GM19025 (cell line): ENCODE results near the gene SPON1.
"Not testable (repeated sequence)": the region's sequence is repeated elsewhere in the genome, so short reads cannot be mapped to it uniquely, and the experiment has no call there.

Experiments
- ATAC-seq: cut with Tn5 transposase; IDR thresholded peaks from one replicate; pipeline ENCODE4 v1.9.1; 2021; ENCODE audit warnings: mild to moderate bottlenecking, low read depth, moderate library complexity; ENCODE audit not compliant: unreplicated experiment

SPON1 gene

DNA sequence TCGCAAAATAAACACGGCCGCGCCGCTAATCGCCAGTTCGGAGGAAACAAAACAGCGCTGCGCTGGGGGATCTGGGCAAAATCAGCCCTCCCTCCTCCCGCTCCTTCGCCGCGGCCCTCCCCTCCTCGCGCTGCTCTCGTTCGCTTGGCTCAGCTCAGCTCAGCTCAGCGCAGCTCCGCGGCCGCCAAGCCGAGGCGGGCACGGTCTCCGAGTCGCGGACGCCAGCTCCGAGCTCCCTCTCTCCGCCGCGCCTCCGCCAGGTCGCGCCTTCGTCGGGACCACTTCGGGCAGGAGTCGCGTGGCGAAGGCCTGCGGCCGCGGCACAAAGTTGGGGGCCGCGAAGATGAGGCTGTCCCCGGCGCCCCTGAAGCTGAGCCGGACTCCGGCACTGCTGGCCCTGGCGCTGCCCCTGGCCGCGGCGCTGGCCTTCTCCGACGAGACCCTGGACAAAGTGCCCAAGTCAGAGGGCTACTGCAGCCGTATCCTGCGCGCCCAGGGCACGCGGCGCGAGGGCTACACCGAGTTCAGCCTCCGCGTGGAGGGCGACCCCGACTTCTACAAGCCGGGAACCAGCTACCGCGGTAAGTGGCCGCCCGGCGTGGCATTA lies at the start of gene SPON1:
SPON1 (plus strand) TSS at position 162 of the 607 bp plus-strand sequence; CDS start at position 344, 182 bp downstream.
- no peak for ATAC-seq

DNA sequence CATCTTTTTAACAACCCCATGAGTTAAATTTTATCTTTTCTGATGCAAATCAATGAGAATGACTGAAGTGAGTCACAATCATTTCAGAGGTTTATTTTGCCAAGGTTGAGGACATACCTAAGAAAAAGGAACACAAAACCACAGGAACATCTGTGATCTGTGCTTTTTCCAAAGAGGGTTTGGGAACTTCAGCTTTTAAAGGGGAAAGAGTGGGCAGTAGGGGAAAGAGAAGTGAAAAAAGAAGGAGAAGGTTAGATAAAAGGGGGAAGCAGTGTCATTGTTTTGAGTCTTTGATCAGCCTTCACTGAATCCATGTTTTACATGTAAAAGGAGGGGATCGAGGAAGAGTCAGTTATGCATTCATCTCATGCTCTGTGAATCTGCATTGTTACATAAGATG lies 45.3 kb upstream of the SPON1 start:
- no peak for ATAC-seq

DNA sequence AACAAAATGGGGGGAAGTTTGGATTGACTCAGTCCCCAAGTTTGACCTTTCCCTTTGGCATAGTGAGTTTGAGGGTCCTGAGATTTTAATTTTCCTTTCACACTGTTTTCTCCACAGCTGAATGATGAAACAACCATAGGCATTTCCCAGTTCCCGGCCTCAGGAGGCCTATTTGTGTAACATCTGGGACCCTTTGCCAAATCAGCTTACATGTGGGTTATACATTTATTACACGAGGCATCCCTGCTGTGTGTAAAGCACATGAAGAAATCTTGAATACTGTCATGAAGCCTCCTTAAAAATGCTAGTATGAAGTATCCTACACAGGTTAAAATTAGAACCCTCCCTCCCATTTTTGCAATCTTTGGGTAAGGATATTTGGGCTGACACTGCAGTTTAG lies 44.6 kb upstream of the SPON1 start:
- ATAC-seq, result no peak

DNA sequence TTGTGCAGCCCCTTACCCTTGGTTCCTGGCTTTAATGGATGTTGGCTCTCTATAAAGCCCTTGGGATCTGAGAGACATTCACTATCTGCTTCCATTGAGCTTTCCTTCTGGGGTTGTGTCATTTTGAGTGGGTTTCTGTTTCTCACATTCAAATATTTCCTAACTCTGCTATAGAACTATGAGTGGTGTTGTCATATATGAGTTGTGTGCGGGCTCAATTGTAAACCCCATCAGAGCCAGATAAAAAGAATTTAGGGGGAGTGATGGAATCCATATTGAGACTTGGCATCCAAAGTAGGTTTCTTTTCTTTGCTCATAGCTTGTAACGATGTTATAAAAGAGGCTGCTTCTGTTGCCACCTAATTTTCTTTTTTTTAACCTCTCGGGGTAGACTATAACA lies 41.8 kb upstream of the SPON1 start:
- ATAC-seq, result no peak

DNA sequence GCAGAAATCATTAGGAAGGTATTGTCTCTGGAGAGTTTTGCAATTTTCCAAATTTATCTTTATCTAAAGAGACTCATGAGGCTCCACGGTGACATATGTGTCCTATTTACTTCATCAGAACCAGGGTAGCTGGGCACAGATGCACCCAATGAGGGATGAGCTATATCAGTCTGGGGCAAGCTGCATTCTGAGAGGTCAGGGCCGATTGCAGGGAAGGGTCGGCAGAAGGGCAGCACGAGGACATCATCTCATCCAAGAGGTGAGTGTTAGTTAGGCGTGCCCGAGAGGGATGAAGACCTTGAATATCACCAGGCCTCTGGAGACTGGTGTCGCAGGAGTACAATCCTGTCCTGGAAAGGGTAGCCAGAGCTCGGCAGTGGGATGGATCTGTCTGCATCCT lies 41.0 kb upstream of the SPON1 start:
- ATAC-seq, result no peak

DNA sequence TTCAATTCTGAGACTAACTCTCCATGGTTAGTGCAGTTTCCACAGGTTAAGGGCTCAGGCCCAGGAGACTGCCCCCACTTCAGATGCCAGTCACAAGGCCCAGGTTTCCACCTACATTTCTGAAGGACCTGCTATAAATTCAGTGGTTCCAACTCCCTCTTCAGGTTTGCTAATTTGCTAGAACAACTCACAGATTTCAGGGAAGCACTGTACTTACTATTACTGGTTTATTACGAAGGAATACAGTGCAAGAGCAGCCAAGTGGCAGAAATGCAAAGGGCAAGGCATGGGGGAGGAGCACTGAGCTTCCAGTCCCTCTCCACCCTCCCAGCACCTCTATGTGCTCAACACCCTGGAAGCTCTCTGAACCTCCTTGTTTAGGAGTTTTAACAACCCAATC lies 39.3 kb upstream of the SPON1 start:
- ATAC-seq, result no peak

DNA sequence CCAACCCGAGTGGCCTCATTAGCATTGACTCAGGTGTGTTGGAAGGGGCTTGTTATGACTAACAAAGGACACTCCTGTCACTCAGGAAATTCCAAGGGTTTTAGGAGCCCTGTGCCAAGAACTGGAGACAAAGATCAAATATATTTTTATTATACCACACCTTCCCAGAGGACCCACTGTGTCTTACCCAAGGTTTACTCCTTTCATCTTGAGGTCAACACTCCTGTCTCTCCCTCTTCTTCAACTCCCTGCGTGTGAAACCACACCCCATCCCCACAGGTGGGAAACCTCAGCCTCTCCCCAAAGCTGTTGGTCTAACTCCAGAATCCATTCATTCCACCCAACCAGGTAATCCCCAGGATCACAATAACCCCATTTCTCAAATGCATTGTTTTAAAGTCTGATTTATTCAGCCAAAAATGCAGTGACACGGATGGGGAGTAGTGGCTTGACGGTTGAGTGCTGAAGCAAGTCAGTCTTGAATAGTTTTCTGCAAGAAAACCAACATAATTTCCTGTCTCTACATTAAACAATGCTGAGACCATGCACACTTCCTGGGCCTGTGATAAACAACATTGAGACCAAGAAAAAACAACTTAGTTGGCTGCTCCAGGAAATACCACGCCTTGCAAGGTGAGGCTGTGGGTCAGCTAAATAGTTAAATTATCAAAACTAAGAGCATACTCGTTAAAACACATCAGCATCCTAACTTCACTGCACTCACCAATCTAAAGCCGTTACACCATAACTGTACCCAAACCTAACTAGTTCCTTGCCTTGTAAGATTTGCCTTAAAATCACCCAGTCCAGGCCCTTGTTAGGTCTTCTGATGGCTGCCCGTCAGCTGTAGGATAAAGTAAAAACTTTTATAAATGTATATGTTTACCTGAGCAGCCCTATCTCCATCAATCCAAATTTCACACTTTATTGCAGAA lies 38.5 kb upstream of the SPON1 start:
- ATAC-seq, result no peak

DNA sequence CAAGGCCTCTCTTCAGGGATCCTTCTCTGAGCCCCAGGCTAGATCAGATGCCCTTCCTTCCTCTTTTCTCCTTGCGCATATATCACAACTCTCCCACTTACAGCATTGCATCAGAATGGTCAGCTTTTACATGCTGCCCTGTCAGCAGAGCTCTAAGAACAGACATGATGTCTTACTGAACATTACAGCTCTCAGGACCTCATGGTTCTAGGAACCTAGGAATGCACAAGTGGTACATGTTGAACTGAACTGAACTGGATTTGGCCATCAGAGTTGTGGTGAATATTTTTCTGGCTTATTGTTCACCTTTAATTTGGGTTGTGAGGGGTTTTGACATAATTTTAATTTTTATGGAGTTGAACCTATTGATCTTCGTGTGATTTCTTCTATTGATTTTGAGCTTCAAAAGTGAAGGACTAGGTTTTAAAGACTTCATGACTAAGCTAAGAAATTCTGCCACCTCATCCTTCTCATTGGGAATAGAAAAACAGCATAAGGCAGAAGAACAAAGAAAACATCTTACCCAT lies 37.7 kb upstream of the SPON1 start:
- no peak for ATAC-seq

DNA sequence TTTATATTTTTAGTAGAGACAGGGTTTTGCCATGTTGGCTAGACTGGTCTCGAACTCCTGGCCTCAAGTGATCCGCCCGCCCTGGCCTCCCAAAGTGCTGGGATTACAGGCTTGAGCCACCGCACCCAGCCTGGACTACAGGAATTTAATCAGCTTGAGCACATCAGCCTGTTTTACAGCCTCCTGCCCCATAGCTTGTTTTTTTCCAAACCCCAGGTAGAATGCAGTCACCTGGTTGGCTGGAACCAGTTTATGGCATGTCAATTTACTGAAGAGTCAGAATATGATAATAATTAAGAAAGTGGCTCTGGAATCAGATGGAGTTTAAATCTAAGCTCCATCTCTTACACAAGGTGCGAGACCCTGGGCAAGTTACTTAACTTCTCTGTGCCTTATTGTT lies 36.2 kb upstream of the SPON1 start:
- not testable (repeated sequence) for ATAC-seq

DNA sequence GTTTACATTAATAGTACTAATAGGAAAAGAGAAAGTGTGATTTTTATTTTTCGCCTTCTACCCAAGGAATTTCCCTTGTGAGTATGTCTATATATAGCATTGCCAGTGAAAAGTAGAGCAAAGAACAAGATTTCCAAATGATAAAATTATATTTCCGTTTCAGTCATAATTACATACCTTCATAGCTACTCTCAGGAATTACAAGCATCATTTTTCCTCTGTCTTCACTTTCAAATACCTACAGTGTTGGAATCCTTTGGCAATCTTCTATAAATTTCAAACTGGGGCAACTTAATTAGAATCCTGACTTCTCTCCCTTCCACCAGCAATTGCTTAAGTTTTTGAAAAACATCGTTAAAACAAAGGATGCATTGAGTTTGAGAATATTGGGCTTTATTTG lies 35.5 kb upstream of the SPON1 start:
- ATAC-seq, result no peak

DNA sequence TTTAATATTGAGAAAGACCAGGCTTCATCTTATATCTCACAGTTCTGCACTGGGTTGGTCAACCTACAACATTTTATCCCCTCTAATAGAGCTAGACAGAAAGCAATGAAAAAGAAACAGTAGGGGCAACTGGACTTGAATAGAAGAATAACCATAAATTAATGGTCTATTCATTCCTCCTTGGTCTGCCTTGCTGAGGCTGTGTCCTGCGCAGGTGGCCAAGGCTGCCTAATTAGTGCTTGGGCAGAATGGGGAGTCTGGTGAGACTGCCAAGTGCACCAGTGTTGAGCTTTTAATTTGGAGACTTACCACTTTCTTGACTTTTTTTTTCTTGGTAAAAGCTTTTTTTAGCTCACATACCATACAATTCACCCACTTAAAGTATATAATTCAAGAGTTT lies 35.0 kb upstream of the SPON1 start:
- ATAC-seq, result no peak

DNA sequence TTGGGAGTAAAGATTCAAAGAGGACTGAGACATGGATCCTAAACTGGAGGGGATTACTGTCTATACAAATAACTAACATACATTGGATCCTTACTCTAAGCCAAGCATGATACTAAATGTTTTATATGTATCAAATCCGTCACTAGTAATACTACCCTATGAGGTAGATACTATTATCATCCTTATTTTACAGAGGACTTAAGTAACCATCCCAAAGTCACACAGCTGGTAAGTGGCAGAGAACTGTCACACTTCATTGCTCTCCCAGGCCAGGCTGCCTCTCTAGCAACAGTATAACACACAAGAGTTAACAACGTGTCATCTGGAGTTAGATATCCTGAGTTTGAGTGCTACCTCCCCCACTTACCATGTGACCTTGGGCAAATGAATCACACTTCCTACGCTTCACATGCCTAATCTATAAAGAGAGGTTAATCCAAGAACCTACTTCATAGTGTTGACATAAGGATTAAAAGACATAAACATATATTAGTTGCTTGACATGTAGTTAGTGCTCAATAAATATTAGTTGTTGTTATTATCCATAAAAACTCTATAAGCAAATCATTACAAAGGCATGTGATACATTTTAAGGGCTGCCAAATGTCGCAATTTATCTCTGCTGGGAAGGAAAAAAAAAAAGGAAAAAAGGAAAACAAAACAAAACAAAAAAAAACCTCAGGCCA lies 33.8 kb upstream of the SPON1 start:
- ATAC-seq, result no peak

DNA sequence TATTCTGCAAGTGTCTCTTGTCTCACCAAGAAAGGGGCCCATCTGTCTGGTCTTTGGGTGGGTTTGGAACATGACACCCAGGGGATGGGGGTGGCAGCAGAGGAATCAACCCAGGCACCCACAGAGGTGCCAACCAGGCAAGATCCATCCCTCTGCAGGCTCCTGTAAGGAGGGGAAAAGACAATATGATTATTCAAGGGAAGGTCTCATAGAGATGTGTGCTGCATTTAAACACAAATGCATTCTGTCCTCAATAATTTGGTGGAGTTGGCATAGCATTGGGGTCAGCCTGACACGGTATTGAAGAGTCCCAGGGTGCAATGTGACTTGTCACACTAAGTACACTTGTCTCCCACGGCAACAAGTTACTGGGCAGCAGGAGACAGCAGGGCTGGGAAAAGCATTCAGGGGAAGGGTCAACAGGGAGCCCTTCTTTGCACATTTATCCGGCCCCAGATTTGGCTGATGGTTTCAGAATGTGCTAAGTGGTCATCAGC lies 33.1 kb upstream of the SPON1 start:
- no peak for ATAC-seq

DNA sequence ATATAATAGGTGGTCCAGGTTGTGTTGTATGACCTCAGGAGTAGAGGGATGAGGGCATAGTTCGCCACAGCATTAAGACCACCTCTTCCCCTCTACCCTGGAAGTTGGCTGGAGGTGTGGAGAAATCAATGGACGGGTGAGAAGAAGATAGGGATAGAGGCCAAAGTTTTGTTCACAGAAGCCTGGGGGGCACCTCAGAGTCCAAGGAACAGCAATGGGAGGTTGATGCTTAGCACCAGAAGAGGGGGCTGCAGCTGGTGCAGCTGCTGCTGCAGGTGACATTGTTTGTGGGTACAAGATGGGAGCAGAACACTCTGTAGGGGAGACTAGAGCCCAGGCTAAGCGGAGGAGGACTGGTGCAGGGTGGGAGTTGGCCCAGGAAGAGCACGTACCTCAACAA lies 31.2 kb upstream of the SPON1 start:
- no peak for ATAC-seq

DNA sequence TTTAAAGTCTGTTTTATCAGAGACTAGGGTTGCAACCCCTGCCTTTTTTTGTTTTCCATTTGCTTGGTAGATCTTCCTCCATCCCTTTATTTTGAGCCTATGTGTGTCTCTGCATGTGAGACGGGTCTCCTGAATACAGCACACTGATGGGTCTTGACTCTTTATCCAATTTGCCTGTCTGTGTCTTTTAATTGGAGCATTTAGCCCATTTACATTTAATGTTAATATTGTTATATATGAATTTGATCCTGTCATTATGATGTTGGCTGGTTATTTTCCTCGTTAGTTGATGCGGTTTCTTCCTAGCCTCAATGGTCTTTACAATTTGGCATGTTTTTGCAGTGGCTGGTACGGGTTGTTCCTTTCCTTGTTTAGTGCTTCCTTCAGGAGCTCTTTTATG lies 25.4 kb upstream of the SPON1 start:
- not testable (repeated sequence) for ATAC-seq

DNA sequence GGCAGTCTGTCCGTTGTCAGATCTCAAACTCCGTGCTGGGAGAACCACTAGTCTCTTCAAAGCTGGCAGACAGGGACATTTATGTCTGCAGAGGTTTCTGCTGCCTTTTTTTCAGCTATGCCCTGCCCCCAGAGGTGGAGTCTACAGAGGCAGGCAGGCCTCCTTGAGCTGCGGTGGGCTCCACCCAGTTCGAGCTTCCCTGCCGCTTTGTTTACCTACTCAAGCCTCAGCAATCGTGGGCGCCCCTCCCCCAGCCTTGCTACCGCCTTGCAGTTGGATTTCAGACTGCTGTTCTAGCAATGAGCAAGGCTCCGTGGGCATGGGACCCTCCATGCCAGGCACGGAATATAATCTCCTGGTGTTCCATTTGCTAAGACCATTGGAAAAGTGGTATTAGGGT lies 23.7 kb upstream of the SPON1 start:
- ATAC-seq, result not testable (repeated sequence)

DNA sequence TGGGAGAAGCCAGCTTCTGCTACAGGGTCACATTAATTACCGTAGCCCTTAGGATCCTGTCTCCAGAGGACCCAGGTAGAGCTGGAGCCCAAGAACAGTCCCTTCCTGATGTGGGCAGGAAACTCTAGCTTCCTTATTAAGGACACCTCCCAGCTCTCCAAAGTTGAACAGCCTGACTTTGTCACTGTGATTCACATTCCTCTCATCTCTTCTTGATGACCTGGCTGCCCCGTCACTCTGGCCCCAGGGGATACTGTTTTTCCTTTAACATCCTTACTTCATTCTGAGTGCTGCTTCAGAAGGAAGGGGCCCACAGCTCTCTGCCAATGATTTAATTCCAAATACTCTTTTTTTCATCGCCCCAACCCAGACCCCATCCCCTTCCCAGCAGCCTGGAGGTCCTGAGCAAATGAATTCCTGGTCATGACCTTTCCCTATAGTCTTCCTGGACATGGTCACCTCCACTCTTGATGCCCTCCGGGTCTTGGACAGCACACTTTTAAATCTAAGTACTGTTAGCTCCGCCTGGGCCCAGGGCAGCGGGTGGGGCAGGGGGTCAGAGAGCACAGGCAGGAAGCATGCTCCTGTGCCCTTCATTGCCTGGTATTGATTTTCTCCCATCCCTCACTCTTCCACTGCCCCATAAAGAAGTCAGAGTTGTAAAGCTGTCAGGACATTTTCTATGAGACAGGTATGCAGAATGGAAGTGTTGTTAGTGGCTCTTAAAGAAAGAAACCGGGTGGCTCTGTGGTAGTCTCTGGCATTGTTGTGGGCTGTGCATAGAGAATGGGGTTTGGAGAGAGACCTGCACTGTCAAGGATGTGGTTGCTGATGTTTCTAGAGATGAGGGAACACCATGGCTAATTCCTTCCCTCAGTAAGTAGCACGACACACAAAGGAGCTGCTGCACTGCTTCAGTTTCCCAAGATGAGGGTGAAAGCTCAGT lies 22.3 kb upstream of the SPON1 start:
- ATAC-seq, result no peak

DNA sequence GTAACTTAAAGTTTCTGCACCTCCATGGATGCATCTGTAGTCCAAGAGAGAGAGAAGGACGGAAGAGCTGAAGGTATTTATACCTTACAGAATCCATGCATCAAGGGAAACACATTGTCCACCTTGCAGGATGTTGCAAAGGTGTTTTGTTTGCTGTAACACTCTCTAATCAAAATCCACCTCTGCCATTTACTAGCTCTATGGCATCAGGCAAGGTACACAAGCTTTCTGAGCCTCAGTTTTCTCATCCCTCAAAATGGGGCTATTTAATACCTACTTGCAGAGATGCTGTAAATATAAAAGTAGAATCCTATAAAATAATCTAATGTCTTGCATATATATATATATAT lies 21.6 kb upstream of the SPON1 start:
- no peak for ATAC-seq

DNA sequence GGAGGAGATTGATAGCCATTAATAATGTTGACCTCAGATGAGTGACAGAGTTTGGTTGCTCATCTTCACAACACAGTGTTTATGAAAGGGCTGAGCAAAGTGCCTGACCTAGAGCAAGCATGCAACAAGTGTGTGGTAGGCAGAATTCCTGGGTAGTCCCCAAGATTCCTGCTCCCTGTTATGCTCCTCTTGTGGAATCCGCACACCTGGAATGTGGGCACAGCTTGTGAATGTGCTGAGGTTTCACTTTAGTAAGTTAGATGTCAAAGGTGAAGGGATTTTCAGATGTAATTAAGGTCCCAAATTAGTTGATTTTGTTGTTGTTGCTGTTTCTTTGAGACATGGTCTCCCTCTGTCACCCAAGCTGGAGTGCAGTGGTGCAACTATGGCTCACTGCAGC lies 20.7 kb upstream of the SPON1 start:
- ATAC-seq, result no peak

DNA sequence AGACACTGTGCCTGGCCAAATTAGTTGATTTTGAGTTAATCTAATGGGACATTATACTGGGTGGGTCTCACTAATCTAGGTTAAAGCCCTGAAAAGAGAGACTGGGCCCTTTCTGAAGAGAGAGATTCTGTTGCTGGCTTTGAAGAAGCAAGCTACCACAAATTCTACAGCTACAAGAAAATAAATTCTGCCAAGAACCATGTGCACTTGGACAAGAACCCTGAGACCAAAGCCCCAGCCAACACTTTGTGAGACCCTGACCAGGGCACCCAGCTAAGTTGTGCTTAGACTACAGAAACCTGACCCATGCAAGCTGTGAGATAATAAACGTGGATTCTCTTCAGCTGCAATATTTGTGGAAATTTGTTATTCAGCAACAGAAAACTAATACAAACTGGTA lies 20.1 kb upstream of the SPON1 start:
- ATAC-seq, result no peak
